Stimulated activated CD8-positive, alpha-beta memory T cell treated with anti-CD3 and anti-CD28 coated beads, Interleukin-7, amount 100 ng/mL, for 4 hours (primary cell): ENCODE data around the gene TSHZ1.

Experiments
- DNase-seq, 2 donors: peaks; one replicate each; pipeline ENCODE4 v3.0.0-alpha.2; 2020; ENCODE audit warnings: low read depth in 2 of 2

Gene TSHZ1

GRCh38 chr18:75210274-75211001 lies at the start of gene TSHZ1:
Gene TSHZ1, plus strand, starts transcription at chr18:75210797. Its CDS starts 1,080 bp downstream, at chr18:75211877.
- peak in 1 of 2 donors; percentile 43 for DNase-seq

- DNase-seq = peak in 1 of 2 donors; percentile 2
Observed at GRCh38 chr18:75161256-75162028, 49.2 kb upstream of the TSHZ1 start.

- no peak for DNase-seq
Observed at GRCh38 chr18:75162467-75162866, 48.1 kb upstream of the TSHZ1 start.

- DNase-seq = no peak
Observed at GRCh38 chr18:75162978-75163377, 47.6 kb upstream of the TSHZ1 start.

GRCh38 chr18:75163736-75164135 lies 46.9 kb upstream of the TSHZ1 start:
- DNase-seq = no peak

GRCh38 chr18:75164479-75164878 lies 46.1 kb upstream of the TSHZ1 start:
- DNase-seq = no peak

- no peak for DNase-seq
Observed at GRCh38 chr18:75165926-75166325, 44.7 kb upstream of the TSHZ1 start.

- DNase-seq = no peak
Observed at GRCh38 chr18:75167137-75167536, 43.5 kb upstream of the TSHZ1 start.

- DNase-seq = no peak
Observed at GRCh38 chr18:75167759-75168618, 42.6 kb upstream of the TSHZ1 start.

- DNase-seq = no peak
Observed at GRCh38 chr18:75168619-75169018, 42.0 kb upstream of the TSHZ1 start.

GRCh38 chr18:75169411-75169810 lies 41.2 kb upstream of the TSHZ1 start:
- no peak for DNase-seq

- DNase-seq = no peak
Observed at GRCh38 chr18:75170022-75170789, 40.4 kb upstream of the TSHZ1 start.

- DNase-seq = no peak
Observed at GRCh38 chr18:75170916-75171315, 39.7 kb upstream of the TSHZ1 start.

GRCh38 chr18:75172299-75173124 lies 38.1 kb upstream of the TSHZ1 start:
- DNase-seq = no peak

GRCh38 chr18:75173125-75173432 lies 37.5 kb upstream of the TSHZ1 start:
- DNase-seq = no peak

- no peak for DNase-seq
Observed at GRCh38 chr18:75173738-75174137, 36.9 kb upstream of the TSHZ1 start.

GRCh38 chr18:75176849-75177248 lies 33.7 kb upstream of the TSHZ1 start:
- no peak for DNase-seq

GRCh38 chr18:75178376-75178775 lies 32.2 kb upstream of the TSHZ1 start:
- DNase-seq = no peak

GRCh38 chr18:75179819-75180600 lies 30.6 kb upstream of the TSHZ1 start:
- DNase-seq = no peak

GRCh38 chr18:75183524-75183923 lies 27.1 kb upstream of the TSHZ1 start:
- no peak for DNase-seq
